GM12875 (cell line): ENCODE results near the gene GPR89A.

ENCODE experiments used
- H3K4me3 ChIP-seq: one replicate; pipeline ENCODE4 v1.5.1; 2011; ENCODE audit warnings: low read depth, low read length, control low read depth
- CTCF ChIP-seq: IDR thresholded peaks from 2 replicates; pipeline ENCODE4 v1.5.1; 2011; ENCODE audit warnings: low read depth, mild to moderate bottlenecking, control low read depth, inconsistent platforms, low read length, moderate library complexity, borderline replicate concordance; ENCODE audit not compliant: insufficient read depth

GPR89A gene

GRCh38 chr1:145707183-145707867, 99.5 kb downstream of the GPR89A start, which contains the start of gene PDZK1:
Gene PDZK1 (minus strand): TSS chr1:145707368. CDS start chr1:145688021, 19,347 bp downstream.
- H3K4me3 ChIP-seq: no peak within 1 kb of the TSS
- TF ChIP-seq CTCF: no peak

DNA sequence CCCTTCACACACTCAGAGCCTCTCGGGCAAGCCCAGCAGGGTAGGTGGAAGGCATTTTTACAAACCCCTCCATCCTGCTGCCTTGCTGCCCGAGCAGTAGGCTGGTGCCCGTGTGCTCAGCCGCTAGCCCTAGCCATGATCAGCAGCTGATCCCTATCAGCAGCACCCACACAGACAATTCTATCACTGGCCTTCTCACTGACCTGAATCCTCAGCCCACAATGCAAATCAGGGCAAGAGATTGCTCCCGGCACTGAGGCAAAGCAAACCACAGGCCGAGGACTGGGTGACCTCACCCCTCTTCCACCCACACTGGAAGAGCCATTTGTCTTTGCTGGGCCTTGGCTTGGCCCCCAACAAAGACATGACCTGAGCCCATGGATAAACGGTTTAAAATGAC, 100.3 kb downstream of the GPR89A start:
- TF ChIP-seq CTCF: no peak
- H3K4me3 ChIP-seq: no peak overlapping the region

- TF ChIP-seq CTCF: no peak
Measured at GRCh38 chr1:145710291-145711027, 102.7 kb downstream of the GPR89A start.

GRCh38 chr1:145711213-145711651, 103.4 kb downstream of the GPR89A start:
- no peak overlapping the region for H3K4me3 ChIP-seq
- no peak for TF ChIP-seq CTCF

More at GRCh38 chr1:145710291-145711027, 102.7 kb downstream of the GPR89A start:
- no peak overlapping the region for H3K4me3 ChIP-seq

DNA sequence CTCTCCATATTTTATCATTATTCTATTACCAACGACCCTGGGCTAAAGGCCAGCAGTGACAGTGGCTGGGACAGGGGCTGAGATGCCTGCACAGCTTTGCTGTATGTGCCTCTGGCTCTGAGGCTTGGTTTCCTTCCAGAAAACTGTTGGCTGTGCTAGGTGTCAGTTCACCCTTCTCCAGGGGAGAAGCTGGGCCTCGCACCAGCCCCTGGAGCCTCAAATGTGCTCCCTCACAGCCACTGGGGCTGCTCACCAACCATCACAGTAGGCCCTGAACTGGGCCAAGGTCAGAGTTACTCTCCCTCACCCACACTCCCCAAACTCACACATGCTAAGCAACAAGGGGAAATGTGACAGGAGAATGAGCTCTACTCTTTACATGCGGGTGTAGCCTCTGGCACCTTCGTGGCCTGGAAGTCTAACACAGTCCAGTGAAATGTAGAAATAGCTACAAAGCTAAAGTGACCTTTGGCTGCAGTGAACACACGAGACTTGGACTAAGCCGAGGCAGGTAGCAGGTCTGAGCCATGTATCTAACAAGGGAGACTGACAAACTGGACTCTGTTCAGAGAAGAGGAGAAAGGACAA, 106.8 kb downstream of the GPR89A start:
- TF ChIP-seq CTCF: no peak
- H3K4me3 ChIP-seq: no peak overlapping the region

- no peak overlapping the region for H3K4me3 ChIP-seq
- no peak for TF ChIP-seq CTCF
Measured at GRCh38 chr1:145716641-145717345, 109.0 kb downstream of the GPR89A start.
